T47D (cell line): ENCODE measurements around the gene ZSCAN5A.
"Not testable (repeated sequence)": the region's sequence is repeated elsewhere in the genome, so short reads cannot be mapped to it uniquely, and the experiment has no call there.

ENCODE experiments used
- DNase-seq, 2 experiments: peaks; one replicate each; pipeline versions ENCODE4 v3.0.0 to v3.0.0-alpha.2; 2011 to 2012; ENCODE audit warnings: low read depth in 1 of 2, low spot score in 1 of 2
- JUND ChIP-seq: IDR thresholded peaks from 2 replicates; pipeline ENCODE4 v1.6.1; 2012; ENCODE audit warnings: low read depth
- in situ Hi-C: cut with HindIII; loops from 2 replicates; pipeline ENCODE4 v1.10.0; 2016; ENCODE audit warnings: low sequenced_read_pairs, low pct_unique_long_range_greater_than_20kb

Gene ZSCAN5A

GRCh38 chr19:56290104-56290503 lies 24.5 kb downstream of the ZSCAN5A start:
- TF ChIP-seq JUND, result no peak
- no peak for DNase-seq
- in situ Hi-C loops, result no loop called here

GRCh38 chr19:56284746-56285145 lies 29.9 kb downstream of the ZSCAN5A start:
- in situ Hi-C loops, result no loop called here
- no peak for DNase-seq
- no peak for TF ChIP-seq JUND

GRCh38 chr19:56282809-56283208 lies 31.8 kb downstream of the ZSCAN5A start:
- in situ Hi-C loops, result no loop called here
- TF ChIP-seq JUND, result no peak
- no peak for DNase-seq

- TF ChIP-seq JUND, result no peak
- in situ Hi-C loops, result no loop called here
- no peak for DNase-seq
These were observed 41.0 kb downstream of the ZSCAN5A start for GRCh38 chr19:56273563-56274117.

GRCh38 chr19:56272161-56272798 lies 42.4 kb downstream of the ZSCAN5A start, which contains the start of gene EDDM13:
EDDM13 (plus strand) TSS chr19:56272748; CDS start chr19:56272835, 87 bp downstream.
- DNase-seq, result no peak
- in situ Hi-C loops, result no loop called here
- TF ChIP-seq JUND, result no peak

GRCh38 chr19:56271151-56271550 lies 43.5 kb downstream of the ZSCAN5A start:
- in situ Hi-C loops, result no loop called here

GRCh38 chr19:56270676-56271075 lies 44.0 kb downstream of the ZSCAN5A start:
- no peak for TF ChIP-seq JUND
- DNase-seq, result no peak
- in situ Hi-C loops, result no loop called here

More at GRCh38 chr19:56271151-56271550, 43.5 kb downstream of the ZSCAN5A start:
- TF ChIP-seq JUND, result no peak
- no peak for DNase-seq

GRCh38 chr19:56269348-56269747 lies 45.3 kb downstream of the ZSCAN5A start:
- DNase-seq, result no peak
- no peak for TF ChIP-seq JUND
- in situ Hi-C loops, result no loop called here

GRCh38 chr19:56266051-56266450 lies 48.6 kb downstream of the ZSCAN5A start:
- TF ChIP-seq JUND, result no peak
- no peak for DNase-seq
- in situ Hi-C loops, result no loop called here

- no peak for TF ChIP-seq JUND
- DNase-seq, result no peak
- in situ Hi-C loops, result no loop called here
These were observed 51.3 kb downstream of the ZSCAN5A start for GRCh38 chr19:56263319-56263718.

- DNase-seq, in situ Hi-C loops: not testable (repeated sequence)
These were observed 52.7 kb downstream of the ZSCAN5A start for GRCh38 chr19:56261932-56262331.

- in situ Hi-C loops, result no loop called here
- DNase-seq, result no peak
- no peak for TF ChIP-seq JUND
These were observed 53.5 kb downstream of the ZSCAN5A start for GRCh38 chr19:56261145-56261544.

GRCh38 chr19:56258272-56258671 lies 56.4 kb downstream of the ZSCAN5A start:
- in situ Hi-C loops, result no loop called here
- no peak for DNase-seq
- TF ChIP-seq JUND, result no peak

GRCh38 chr19:56253737-56254136 lies 60.9 kb downstream of the ZSCAN5A start:
- in situ Hi-C loops, result no loop called here
- TF ChIP-seq JUND, result no peak
- DNase-seq, result peak in 1 of 2 experiments; percentile 52
